ENCODE data around the gene FGF11.

The FGF11 gene

GRCh38 chr17:7404737-7405349, 34.5 kb upstream of the FGF11 start:
- TF ChIP-seq CTCF (conservative IDR thresholded peaks at IDR 0.05; ENCODE audit: low read depth, low read length): no peak
- no peak for DNase-seq (ENCODE audit: low read depth)
- peak overlapping the region; percentile 69 for H3K4me3 ChIP-seq (ENCODE audit: low read depth, low read length)

- DNase-seq (ENCODE audit: low read depth): no peak
- TF ChIP-seq CTCF (conservative IDR thresholded peaks at IDR 0.05; ENCODE audit: low read depth, low read length): no peak
- peak overlapping the region; percentile 69 for H3K4me3 ChIP-seq (ENCODE audit: low read depth, low read length)
Measured at GRCh38 chr17:7405350-7406234, 33.7 kb upstream of the FGF11 start.

GRCh38 chr17:7406235-7406825, 33.0 kb upstream of the FGF11 start:
- no peak for TF ChIP-seq CTCF (conservative IDR thresholded peaks at IDR 0.05; ENCODE audit: low read depth, low read length)
- no peak for DNase-seq (ENCODE audit: low read depth)
- peak overlapping the region; percentile 69 for H3K4me3 ChIP-seq (ENCODE audit: low read depth, low read length)

DNA sequence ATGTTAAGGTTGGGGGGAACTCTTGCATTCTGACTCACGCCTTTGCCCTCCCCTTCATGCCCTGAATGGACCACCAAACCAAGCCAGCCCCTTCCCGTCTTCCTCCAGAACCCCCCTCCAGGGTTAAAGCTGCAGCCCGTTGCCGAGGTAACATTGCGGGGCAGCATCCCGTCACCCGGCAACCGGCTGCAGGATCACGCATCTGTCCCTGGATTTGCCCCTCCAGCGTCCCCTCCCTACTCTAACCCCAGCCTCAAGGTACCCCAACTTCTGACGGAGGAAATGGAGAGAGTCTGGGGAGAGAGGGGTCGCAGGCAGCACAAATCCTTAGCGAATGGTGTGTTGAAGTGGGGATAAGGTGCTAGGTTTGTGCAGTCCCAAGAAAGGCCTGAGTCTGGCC, 32.2 kb upstream of the FGF11 start:
- no peak for TF ChIP-seq CTCF (conservative IDR thresholded peaks at IDR 0.05; ENCODE audit: low read depth, low read length)
- H3K4me3 ChIP-seq (ENCODE audit: low read depth, low read length): no peak overlapping the region
- DNase-seq (ENCODE audit: low read depth): no peak

- no peak for DNase-seq (ENCODE audit: low read depth)
- no peak within 1 kb of the TSS for H3K4me3 ChIP-seq (ENCODE audit: low read depth, low read length)
- no peak for TF ChIP-seq CTCF (conservative IDR thresholded peaks at IDR 0.05; ENCODE audit: low read depth, low read length)
Measured at GRCh38 chr17:7407485-7408251, 31.6 kb upstream of the FGF11 start, which contains the start of gene NLGN2. NLGN2 (plus strand) TSS chr17:7407845; CDS start chr17:7408256, 411 bp downstream.

- no peak for TF ChIP-seq CTCF (conservative IDR thresholded peaks at IDR 0.05; ENCODE audit: low read depth, low read length)
- H3K4me3 ChIP-seq (ENCODE audit: low read depth, low read length): no peak overlapping the region
- DNase-seq (ENCODE audit: low read depth): no peak
Measured at GRCh38 chr17:7408252-7408727, 31.0 kb upstream of the FGF11 start.
